ENCODE data around the gene SOX2.

DNA sequence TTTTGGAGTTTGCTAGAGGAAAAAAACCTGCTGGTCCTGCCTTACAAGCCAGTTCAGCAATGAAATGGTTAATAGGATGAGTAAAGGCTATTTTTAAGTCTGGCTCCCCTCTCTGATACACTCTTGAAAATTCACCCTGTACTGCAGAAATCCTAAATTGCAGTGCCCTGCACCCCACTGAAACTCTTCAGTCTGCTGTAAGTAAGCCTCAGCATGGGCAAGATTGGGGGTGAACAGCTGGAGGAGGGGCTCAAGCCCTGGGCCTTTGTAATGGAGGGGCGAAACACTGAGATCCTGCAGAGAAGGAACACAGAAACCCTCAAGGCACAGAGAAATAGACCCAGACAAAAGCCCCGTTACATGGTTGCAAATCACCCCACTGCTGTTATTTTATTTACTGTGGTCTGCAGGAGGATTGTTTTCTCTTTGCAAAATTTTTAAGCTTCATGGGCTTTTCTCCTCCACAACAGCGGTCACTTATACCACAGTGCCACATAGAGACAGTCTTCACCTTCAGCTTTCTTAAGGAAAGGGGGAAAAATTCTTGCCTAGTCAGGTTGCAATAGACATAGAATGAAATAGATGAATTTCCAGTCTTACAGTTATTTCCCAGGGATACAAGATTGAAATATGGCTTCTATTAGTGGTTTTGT is 45.0 kb downstream of the SOX2 start:
- TF ChIP-seq POLR2AphosphoS5 (IDR thresholded peaks at IDR 0.05; ENCODE audit: low read depth, low read length) = no peak
- no peak for TF ChIP-seq TAF1 (IDR thresholded peaks at IDR 0.05; ENCODE audit: borderline replicate concordance, insufficient read depth, low read length)
- no peak for TF ChIP-seq REST (IDR thresholded peaks at IDR 0.05; ENCODE audit: insufficient read depth in 1 of 2, low read depth in 2 of 2, low read length in 2 of 2)
- no peak for TF ChIP-seq FOXP2 (optimal IDR thresholded peaks at IDR 0.05; ENCODE audit: borderline replicate concordance, extremely low read depth, extremely low read length, insufficient read depth)
- no peak for TF ChIP-seq SIN3A (IDR thresholded peaks at IDR 0.05; ENCODE audit: borderline replicate concordance, insufficient read depth, low read length)
